HUES48 (cell line): Measurements from ENCODE around the gene GNAI1.

Experiments
- H3K27ac ChIP-seq: one replicate; pipeline ENCODE4 v1.7.0; 2013; ENCODE audit warnings: low read depth, low read length, inconsistent platforms
- H3K27me3 ChIP-seq: 2 replicates; pipeline ENCODE4 v1.6.1; 2013; ENCODE audit warnings: mild to moderate bottlenecking, low read length; ENCODE audit not compliant: control insufficient read depth, insufficient read depth
- H3K36me3 ChIP-seq: 2 replicates; pipeline ENCODE4 v1.6.1; 2013; ENCODE audit warnings: low read length; ENCODE audit not compliant: control insufficient read depth, insufficient read depth
- H3K4me1 ChIP-seq: 2 replicates; pipeline ENCODE4 v1.6.1; 2013; ENCODE audit warnings: mild to moderate bottlenecking, low read length; ENCODE audit not compliant: control insufficient read depth, insufficient read depth
- H3K4me3 ChIP-seq: 2 replicates; pipeline ENCODE4 v1.5.1; 2013; ENCODE audit warnings: mild to moderate bottlenecking, low read depth, low read length
- H3K9ac ChIP-seq: 2 replicates; pipeline ENCODE4 v1.6.1; 2013; ENCODE audit warnings: mild to moderate bottlenecking, low read depth, low read length, moderate library complexity
- H3K9me3 ChIP-seq: 2 replicates; pipeline ENCODE4 v1.6.1; 2013; ENCODE audit warnings: low read length; ENCODE audit not compliant: control insufficient read depth, insufficient read depth

GNAI1 gene

GRCh38 chr7:80215734-80216133 is 81.1 kb downstream of the GNAI1 start:
- H3K27me3 ChIP-seq = no peaks in the 10 kb centered on the region
- H3K27ac ChIP-seq = no peak overlapping the region
- no peaks in the 10 kb centered on the region for H3K9me3 ChIP-seq
- H3K9ac ChIP-seq = no peak overlapping the region
- H3K36me3 ChIP-seq = peaks cover 63% of the 10 kb centered on the region
- H3K4me1 ChIP-seq = no peaks in the 10 kb centered on the region
- H3K4me3 ChIP-seq = no peak overlapping the region

- H3K4me3 ChIP-seq = no peak overlapping the region
- no peak overlapping the region for H3K27ac ChIP-seq
- H3K9me3 ChIP-seq = no peaks in the 10 kb centered on the region
- no peaks in the 10 kb centered on the region for H3K4me1 ChIP-seq
- no peak overlapping the region for H3K9ac ChIP-seq
- H3K36me3 ChIP-seq = peaks cover 56% of the 10 kb centered on the region
- H3K27me3 ChIP-seq = no peaks in the 10 kb centered on the region
These were observed 82.6 kb downstream of the GNAI1 start for GRCh38 chr7:80216996-80217842.

- no peaks in the 10 kb centered on the region for H3K4me1 ChIP-seq
- no peak overlapping the region for H3K9ac ChIP-seq
- no peak overlapping the region for H3K4me3 ChIP-seq
- H3K27ac ChIP-seq = no peak overlapping the region
- peaks cover 42% of the 10 kb centered on the region for H3K36me3 ChIP-seq
- no peaks in the 10 kb centered on the region for H3K9me3 ChIP-seq
- no peaks in the 10 kb centered on the region for H3K27me3 ChIP-seq
These were observed 84.1 kb downstream of the GNAI1 start for GRCh38 chr7:80218723-80219122.

GRCh38 chr7:80220022-80220634 is 85.5 kb downstream of the GNAI1 start:
- Histone ChIP-seq H3K4me3 (no peak overlapping the region), H3K9me3 (no peaks in the 10 kb centered on the region), H3K36me3 (peaks cover 28% of the 10 kb centered on the region), H3K9ac (no peak overlapping the region), H3K4me1 (peaks cover 9% of the 10 kb centered on the region), H3K27me3 (no peaks in the 10 kb centered on the region), H3K27ac (no peak overlapping the region)

- no peak overlapping the region for H3K27ac ChIP-seq
These were observed 89.8 kb downstream of the GNAI1 start for GRCh38 chr7:80224415-80224814.

GRCh38 chr7:80225361-80225760 is 90.7 kb downstream of the GNAI1 start:
- H3K4me1 ChIP-seq = peaks cover 24% of the 10 kb centered on the region
- H3K4me3 ChIP-seq = no peak overlapping the region
- no peaks in the 10 kb centered on the region for H3K9me3 ChIP-seq
- no peaks in the 10 kb centered on the region for H3K27me3 ChIP-seq
- H3K9ac ChIP-seq = no peak overlapping the region
- H3K36me3 ChIP-seq = peaks cover 5% of the 10 kb centered on the region; the same call in 1 of the 2 replicates
- no peak overlapping the region for H3K27ac ChIP-seq

More at GRCh38 chr7:80224415-80224814, 89.8 kb downstream of the GNAI1 start:
- no peaks in the 10 kb centered on the region for H3K27me3 ChIP-seq
- H3K4me3 ChIP-seq = no peak overlapping the region
- H3K36me3 ChIP-seq = peaks cover 5% of the 10 kb centered on the region; the same call in 1 of the 2 replicates
- H3K4me1 ChIP-seq = peaks cover 15% of the 10 kb centered on the region
- H3K9me3 ChIP-seq = no peaks in the 10 kb centered on the region
- H3K9ac ChIP-seq = no peak overlapping the region

- H3K9me3 ChIP-seq = no peaks in the 10 kb centered on the region
- H3K4me1 ChIP-seq = peaks cover 28% of the 10 kb centered on the region
- H3K9ac ChIP-seq = no peak overlapping the region
- no peak overlapping the region for H3K27ac ChIP-seq
- H3K36me3 ChIP-seq = no peaks in the 10 kb centered on the region
- H3K27me3 ChIP-seq = no peaks in the 10 kb centered on the region
- no peak overlapping the region for H3K4me3 ChIP-seq
These were observed 92.0 kb downstream of the GNAI1 start for GRCh38 chr7:80226629-80227028.

GRCh38 chr7:80230327-80230726 is 95.7 kb downstream of the GNAI1 start:
- no peaks in the 10 kb centered on the region for H3K27me3 ChIP-seq
- no peak overlapping the region for H3K27ac ChIP-seq
- H3K36me3 ChIP-seq = no peaks in the 10 kb centered on the region
- no peak overlapping the region for H3K9ac ChIP-seq
- peaks cover 17% of the 10 kb centered on the region for H3K4me1 ChIP-seq
- no peaks in the 10 kb centered on the region for H3K9me3 ChIP-seq
- H3K4me3 ChIP-seq = peak overlapping the region; percentile 15; the same call in 1 of the 2 replicates

- peaks cover 13% of the 10 kb centered on the region for H3K4me1 ChIP-seq
- no peak overlapping the region for H3K9ac ChIP-seq
- H3K36me3 ChIP-seq = no peaks in the 10 kb centered on the region
- H3K9me3 ChIP-seq = no peaks in the 10 kb centered on the region
- no peak overlapping the region for H3K27ac ChIP-seq
- no peaks in the 10 kb centered on the region for H3K27me3 ChIP-seq
- H3K4me3 ChIP-seq = no peak overlapping the region
These were observed 97.1 kb downstream of the GNAI1 start for GRCh38 chr7:80231707-80232106.

GRCh38 chr7:80232979-80233724 is 98.5 kb downstream of the GNAI1 start:
- Histone ChIP-seq H3K9me3 (no peaks in the 10 kb centered on the region), H3K27me3 (no peaks in the 10 kb centered on the region), H3K4me3 (no peak overlapping the region), H3K4me1 (peaks cover 13% of the 10 kb centered on the region), H3K27ac (no peak overlapping the region), H3K36me3 (no peaks in the 10 kb centered on the region), H3K9ac (no peak overlapping the region)

- H3K36me3 ChIP-seq = no peaks in the 10 kb centered on the region
- H3K9ac ChIP-seq = no peak overlapping the region
- H3K4me3 ChIP-seq = no peak overlapping the region
- no peaks in the 10 kb centered on the region for H3K27me3 ChIP-seq
- H3K4me1 ChIP-seq = peaks cover 4% of the 10 kb centered on the region
- no peaks in the 10 kb centered on the region for H3K9me3 ChIP-seq
- H3K27ac ChIP-seq = no peak overlapping the region
These were observed 100.7 kb downstream of the GNAI1 start for GRCh38 chr7:80235334-80235733.
